BJ (cell line): ENCODE results near the gene RNU11. TPM values are rescaled to one million over a fixed set of nuclear protein-coding genes. Genes with fewer than 3 reads are reported as not detected.

Experiments
- polyA plus RNA-seq: library from polyadenylated mRNA; depleted of rRNA; stranded (reverse); fragments of >200 nt; gene quantifications from 2 replicates; pipeline ENCODE4 v1.2.3, GENCODE V29; 2011; rRNA removed
- small RNA-seq: library from RNA; depleted of rRNA; stranded (forward); fragments of <200 nt; gene quantifications from one replicate; pipeline ENCODE3, GENCODE V24; 2012; ENCODE audit warnings: low replicate concordance, low read depth; ENCODE audit not compliant: insufficient read length

The RNU11 gene
- polyA plus RNA-seq, 1 experiment: not detected

Small RNAs within 50 kb of the gene (small RNA-seq; reads per million reads assigned to genes)
- gene RF00422: not detected
- gene RNU11: not detected

Other genes with a start within 250 kb of the RNU11 start
- gene RCC1, start 142.6 kb upstream of the RNU11 start, polyA plus RNA-seq: 27.0 and 41.5 TPM in 2 replicates
- gene TRNAU1AP, start 95.5 kb upstream of the RNU11 start, polyA plus RNA-seq: 26.6 and 35.5 TPM in 2 replicates
- gene RAB42, start 56.3 kb upstream of the RNU11 start, polyA plus RNA-seq: 2.0 and 2.8 TPM in 2 replicates
- gene TAF12, start 5.5 kb upstream of the RNU11 start, polyA plus RNA-seq: 31.8 and 46.8 TPM in 2 replicates
- gene GMEB1, start 20.2 kb downstream of the RNU11 start, polyA plus RNA-seq: 5.0 and 6.6 TPM in 2 replicates
- gene YTHDF2, start 88.3 kb downstream of the RNU11 start, polyA plus RNA-seq: 45.9 and 68.2 TPM in 2 replicates
- gene OPRD1, start 163.6 kb downstream of the RNU11 start, polyA plus RNA-seq: not detected in 2 replicates